ENCODE data around the gene FUS. TPM values are rescaled to one million over a fixed set of nuclear protein-coding genes. Genes with fewer than 3 reads are reported as not detected.

FUS gene
- total and polyA plus RNA-seq, 2 of the 13 experiments (the other 11 are each of a cell fraction or from before 2014, with no cell fraction given): 68.1 to 168 TPM

- TF ChIP-seq, protein P1, sequence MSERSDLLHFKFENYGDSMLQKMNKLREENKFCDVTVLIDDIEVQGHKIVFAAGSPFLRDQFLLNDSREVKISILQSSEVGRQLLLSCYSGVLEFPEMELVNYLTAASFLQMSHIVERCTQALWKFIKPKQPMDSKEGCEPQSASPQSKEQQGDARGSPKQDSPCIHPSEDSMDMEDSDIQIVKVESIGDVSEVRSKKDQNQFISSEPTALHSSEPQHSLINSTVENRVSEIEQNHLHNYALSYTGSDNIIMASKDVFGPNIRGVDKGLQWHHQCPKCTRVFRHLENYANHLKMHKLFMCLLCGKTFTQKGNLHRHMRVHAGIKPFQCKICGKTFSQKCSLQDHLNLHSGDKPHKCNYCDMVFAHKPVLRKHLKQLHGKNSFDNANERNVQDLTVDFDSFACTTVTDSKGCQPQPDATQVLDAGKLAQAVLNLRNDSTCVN (CRISPR knock-in tag; IDR thresholded peaks at IDR 0.05; ENCODE audit: borderline replicate concordance): no peak
- TF ChIP-seq, protein P2, sequence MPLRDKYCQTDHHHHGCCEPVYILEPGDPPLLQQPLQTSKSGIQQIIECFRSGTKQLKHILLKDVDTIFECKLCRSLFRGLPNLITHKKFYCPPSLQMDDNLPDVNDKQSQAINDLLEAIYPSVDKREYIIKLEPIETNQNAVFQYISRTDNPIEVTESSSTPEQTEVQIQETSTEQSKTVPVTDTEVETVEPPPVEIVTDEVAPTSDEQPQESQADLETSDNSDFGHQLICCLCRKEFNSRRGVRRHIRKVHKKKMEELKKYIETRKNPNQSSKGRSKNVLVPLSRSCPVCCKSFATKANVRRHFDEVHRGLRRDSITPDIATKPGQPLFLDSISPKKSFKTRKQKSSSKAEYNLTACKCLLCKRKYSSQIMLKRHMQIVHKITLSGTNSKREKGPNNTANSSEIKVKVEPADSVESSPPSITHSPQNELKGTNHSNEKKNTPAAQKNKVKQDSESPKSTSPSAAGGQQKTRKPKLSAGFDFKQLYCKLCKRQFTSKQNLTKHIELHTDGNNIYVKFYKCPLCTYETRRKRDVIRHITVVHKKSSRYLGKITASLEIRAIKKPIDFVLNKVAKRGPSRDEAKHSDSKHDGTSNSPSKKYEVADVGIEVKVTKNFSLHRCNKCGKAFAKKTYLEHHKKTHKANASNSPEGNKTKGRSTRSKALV (CRISPR knock-in tag; IDR thresholded peaks at IDR 0.05): peak; percentile 76; the same call in 1 of the 2 replicates
- TF ChIP-seq FOXA1 (IDR thresholded peaks at IDR 0.05) (no peak), FOXA1 (CRISPR knock-in tag; IDR thresholded peaks at IDR 0.05) (no peak), BCL3 (CRISPR knock-in tag; IDR thresholded peaks at IDR 0.05) (0 out of 2 replicates have a peak, but pooled peaks have one; percentile 54), ATF7 (IDR thresholded peaks at IDR 0.05) (no peak), ATF7 (CRISPR knock-in tag; IDR thresholded peaks at IDR 0.05) (0 out of 2 replicates have a peak, but pooled peaks have one; percentile 40), SKIL (CRISPR knock-in tag; IDR thresholded peaks at IDR 0.05; ENCODE audit: borderline replicate concordance) (no peak), ZNF569 (CRISPR knock-in tag; IDR thresholded peaks at IDR 0.05; ENCODE audit: borderline replicate concordance) (no peak)
- TF ChIP-seq, protein P3, sequence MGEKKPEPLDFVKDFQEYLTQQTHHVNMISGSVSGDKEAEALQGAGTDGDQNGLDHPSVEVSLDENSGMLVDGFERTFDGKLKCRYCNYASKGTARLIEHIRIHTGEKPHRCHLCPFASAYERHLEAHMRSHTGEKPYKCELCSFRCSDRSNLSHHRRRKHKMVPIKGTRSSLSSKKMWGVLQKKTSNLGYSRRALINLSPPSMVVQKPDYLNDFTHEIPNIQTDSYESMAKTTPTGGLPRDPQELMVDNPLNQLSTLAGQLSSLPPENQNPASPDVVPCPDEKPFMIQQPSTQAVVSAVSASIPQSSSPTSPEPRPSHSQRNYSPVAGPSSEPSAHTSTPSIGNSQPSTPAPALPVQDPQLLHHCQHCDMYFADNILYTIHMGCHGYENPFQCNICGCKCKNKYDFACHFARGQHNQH (CRISPR knock-in tag; IDR thresholded peaks at IDR 0.05): no peak
- TF ChIP-seq, protein P4, sequence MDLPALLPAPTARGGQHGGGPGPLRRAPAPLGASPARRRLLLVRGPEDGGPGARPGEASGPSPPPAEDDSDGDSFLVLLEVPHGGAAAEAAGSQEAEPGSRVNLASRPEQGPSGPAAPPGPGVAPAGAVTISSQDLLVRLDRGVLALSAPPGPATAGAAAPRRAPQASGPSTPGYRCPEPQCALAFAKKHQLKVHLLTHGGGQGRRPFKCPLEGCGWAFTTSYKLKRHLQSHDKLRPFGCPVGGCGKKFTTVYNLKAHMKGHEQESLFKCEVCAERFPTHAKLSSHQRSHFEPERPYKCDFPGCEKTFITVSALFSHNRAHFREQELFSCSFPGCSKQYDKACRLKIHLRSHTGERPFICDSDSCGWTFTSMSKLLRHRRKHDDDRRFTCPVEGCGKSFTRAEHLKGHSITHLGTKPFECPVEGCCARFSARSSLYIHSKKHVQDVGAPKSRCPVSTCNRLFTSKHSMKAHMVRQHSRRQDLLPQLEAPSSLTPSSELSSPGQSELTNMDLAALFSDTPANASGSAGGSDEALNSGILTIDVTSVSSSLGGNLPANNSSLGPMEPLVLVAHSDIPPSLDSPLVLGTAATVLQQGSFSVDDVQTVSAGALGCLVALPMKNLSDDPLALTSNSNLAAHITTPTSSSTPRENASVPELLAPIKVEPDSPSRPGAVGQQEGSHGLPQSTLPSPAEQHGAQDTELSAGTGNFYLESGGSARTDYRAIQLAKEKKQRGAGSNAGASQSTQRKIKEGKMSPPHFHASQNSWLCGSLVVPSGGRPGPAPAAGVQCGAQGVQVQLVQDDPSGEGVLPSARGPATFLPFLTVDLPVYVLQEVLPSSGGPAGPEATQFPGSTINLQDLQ (CRISPR knock-in tag; IDR thresholded peaks at IDR 0.05): peak; percentile 40; the same call in 1 of the 2 replicates
These were observed 35.6 kb downstream of the FUS start (continued) for GRCh38 chr16:31215287-31216162.

Data from HepG2 (cell line).